Natural killer cell (primary cell): ENCODE data around the gene POLR2A. TPM values are rescaled to one million over a fixed set of nuclear protein-coding genes. Genes with fewer than 3 reads are reported as not detected.

ENCODE experiments used
- ATAC-seq, 3 donors: fragments of 150-1000 bp in 2 of 3; fragments of 200-7000 bp in 1 of 3; cut with Tn5 transposase; 1 replicate in 1 of 3; 2 replicates in 2 of 3; pipeline ENCODE4 v1.10.0; 2021; ENCODE audit warnings: mild to moderate bottlenecking in 2 of 3, moderate library complexity in 2 of 3
- DNase-seq, 2 donors: peaks; one replicate each; pipeline versions ENCODE4 v3.0.0 to v3.0.0-alpha.2; 2013 to 2021; ENCODE audit warnings: mixed read lengths in 1 of 2
- H3K27ac ChIP-seq: one replicate; pipeline ENCODE4 v1.5.1; 2013; ENCODE audit warnings: mild to moderate bottlenecking, low read length
- H3K27me3 ChIP-seq: one replicate; pipeline ENCODE4 v1.6.1; 2013; ENCODE audit warnings: low read length; ENCODE audit not compliant: control insufficient read depth, insufficient read depth
- H3K36me3 ChIP-seq: one replicate; pipeline ENCODE4 v1.6.1; 2013; ENCODE audit warnings: low read length; ENCODE audit not compliant: control insufficient read depth, insufficient read depth
- H3K4me1 ChIP-seq: one replicate; pipeline ENCODE4 v1.6.1; 2013; ENCODE audit warnings: low read length; ENCODE audit not compliant: control insufficient read depth, insufficient read depth
- H3K4me3 ChIP-seq: one replicate; pipeline ENCODE4 v1.5.1; 2013; ENCODE audit warnings: low read length
- H3K9me3 ChIP-seq: one replicate; pipeline ENCODE4 v1.6.1; 2013; ENCODE audit warnings: low read length; ENCODE audit not compliant: control insufficient read depth, insufficient read depth
- H3K27ac Mint-ChIP-seq, 2 donors: one replicate each; pipeline ENCODE4 v1.8.0; 2022; ENCODE audit warnings: mild to moderate bottlenecking in 2 of 2, mixed read lengths in 2 of 2, moderate library complexity in 1 of 2
- H3K27me3 Mint-ChIP-seq, 2 donors: one replicate each; pipeline ENCODE4 v1.8.0; 2022; ENCODE audit warnings: low read depth in 2 of 2, mixed read lengths in 2 of 2
- H3K36me3 Mint-ChIP-seq: one replicate; pipeline ENCODE4 v1.8.0; 2022; ENCODE audit warnings: mixed read lengths
- H3K4me1 Mint-ChIP-seq, 2 donors: one replicate each; pipeline ENCODE4 v1.8.0; 2022; ENCODE audit warnings: mixed read lengths in 2 of 2
- H3K4me3 Mint-ChIP-seq: one replicate; pipeline ENCODE4 v1.8.0; 2022; ENCODE audit warnings: mild to moderate bottlenecking, moderate library complexity, mixed read lengths
- H3K9me3 Mint-ChIP-seq, 2 donors: one replicate each; pipeline ENCODE4 v1.8.0; 2022; ENCODE audit warnings: mixed read lengths in 2 of 2
- WGBS: methylation state at CpG from one replicate; pipeline ENCODE4 v1.1.7; 2013; ENCODE audit warnings: missing lambda C conversion rate; ENCODE audit not compliant: insufficient coverage; 5-methylcytosine and 5-hydroxymethylcytosine counted together
- intact Hi-C: fragments of 100-400 bp; cut with micrococcal nuclease; formaldehyde crosslinking; loops from one replicate; pipeline ENCODE4 v1.14.2; 2022
- total RNA-seq, 4 donors: library from RNA; stranded (reverse); fragments of 120-200 nt in 1 of 4; gene quantifications; one replicate each; pipeline versions ENCODE4 v1.2.3 to v1.2.4, GENCODE V29; 2013 to 2022
- TF ChIP-seq, protein P1 (sequence below): fragments of 200-600 bp; IDR thresholded peaks from one replicate; pipeline ENCODE4 v1.8.0; 2022; ENCODE audit warnings: antibody characterized with exemption

Gene POLR2A
- total RNA-seq, 3 donors from 2014 or later (not counting 1 experiment from before 2014, with no cell fraction given), result 515 to 879 (median 524) TPM

- H3K36me3 Mint-ChIP-seq, result no peaks in the 10 kb centered on the region
- no peaks in the 10 kb centered on the region for H3K27me3 Mint-ChIP-seq
- peaks cover 49 to 59% of the 10 kb centered on the region in 2 donors for H3K4me1 Mint-ChIP-seq
- WGBS, result 1% methylated on average over 65 of the region's 65 CpGs
- ATAC-seq (peak; percentile 81 to 83 (median 83)), DNase-seq (peak; percentile 53 to 69)
- Histone ChIP-seq H3K4me3 (peak within 1 kb of the TSS; percentile 64), H3K27ac (peak within 1 kb of the TSS; percentile 77), H3K9me3 (no peaks in the 10 kb centered on the region), H3K36me3 (peaks cover 2% of the 10 kb centered on the region), H3K27me3 (no peaks in the 10 kb centered on the region), H3K4me1 (peaks cover 50% of the 10 kb centered on the region)
- H3K9me3 Mint-ChIP-seq, result no peaks in the 10 kb centered on the region
- intact Hi-C loops, result no loop called here
- peak within 1 kb of the TSS; percentile 82 to 86 for H3K27ac Mint-ChIP-seq
- H3K4me3 Mint-ChIP-seq, result peak within 1 kb of the TSS; percentile 90
- TF ChIP-seq, protein P1, sequence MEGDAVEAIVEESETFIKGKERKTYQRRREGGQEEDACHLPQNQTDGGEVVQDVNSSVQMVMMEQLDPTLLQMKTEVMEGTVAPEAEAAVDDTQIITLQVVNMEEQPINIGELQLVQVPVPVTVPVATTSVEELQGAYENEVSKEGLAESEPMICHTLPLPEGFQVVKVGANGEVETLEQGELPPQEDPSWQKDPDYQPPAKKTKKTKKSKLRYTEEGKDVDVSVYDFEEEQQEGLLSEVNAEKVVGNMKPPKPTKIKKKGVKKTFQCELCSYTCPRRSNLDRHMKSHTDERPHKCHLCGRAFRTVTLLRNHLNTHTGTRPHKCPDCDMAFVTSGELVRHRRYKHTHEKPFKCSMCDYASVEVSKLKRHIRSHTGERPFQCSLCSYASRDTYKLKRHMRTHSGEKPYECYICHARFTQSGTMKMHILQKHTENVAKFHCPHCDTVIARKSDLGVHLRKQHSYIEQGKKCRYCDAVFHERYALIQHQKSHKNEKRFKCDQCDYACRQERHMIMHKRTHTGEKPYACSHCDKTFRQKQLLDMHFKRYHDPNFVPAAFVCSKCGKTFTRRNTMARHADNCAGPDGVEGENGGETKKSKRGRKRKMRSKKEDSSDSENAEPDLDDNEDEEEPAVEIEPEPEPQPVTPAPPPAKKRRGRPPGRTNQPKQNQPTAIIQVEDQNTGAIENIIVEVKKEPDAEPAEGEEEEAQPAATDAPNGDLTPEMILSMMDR, result peak; percentile 12
Observed at GRCh38 chr17:7548585-7549400, 64.6 kb downstream of the POLR2A start, which contains the start of gene TNFSF12. Gene TNFSF12 (plus strand): TSS chr17:7549058. CDS start chr17:7549154, 96 bp downstream.

Other genes starting within 250 kb of the POLR2A start
- gene DVL2, start 249.8 kb upstream of the POLR2A start, total RNA-seq, result 10 to 100 TPM; 46.5 to 66.6 (median 61.5) TPM
- gene PHF23, start 244.9 kb upstream of the POLR2A start, total RNA-seq, result 10 to 100 TPM; 19.3 to 32.3 (median 20.8) TPM
- gene GABARAP, start 241.9 kb upstream of the POLR2A start, total RNA-seq, result 100 to 1,000 TPM; 256 to 277 (median 276) TPM
- gene CTDNEP1, start 232.6 kb upstream of the POLR2A start, total RNA-seq, result 100 to 1,000 TPM; 127 to 139 (median 131) TPM
- 10 to 100 TPM; 30.1 to 38.5 (median 30.3) TPM for gene ELP5, start 232.2 kb upstream of the POLR2A start, total RNA-seq
- 1 to 10 TPM in 2 of 3 donors, under 1 TPM in 1; 0.99 to 1.8 (median 1.7) TPM for gene CLDN7, start 221.9 kb upstream of the POLR2A start, total RNA-seq
- gene SLC2A4, start 202.6 kb upstream of the POLR2A start, total RNA-seq, result not detected
- under 1 TPM in 1 of 3 donors, not detected in 2; 0.05 TPM for gene YBX2, start 189.7 kb upstream of the POLR2A start, total RNA-seq
- gene EIF5A, start 176.7 kb upstream of the POLR2A start, total RNA-seq, result 100 to 1,000 TPM; 483 to 608 (median 492) TPM
- 100 to 1,000 TPM; 132 to 146 (median 133) TPM for gene GPS2, start 169.0 kb upstream of the POLR2A start, total RNA-seq
- gene NEURL4, start 155.0 kb upstream of the POLR2A start, total RNA-seq, result 10 to 100 TPM; 48.9 to 57.9 (median 51.4) TPM
- gene ACAP1, start 147.8 kb upstream of the POLR2A start, total RNA-seq, result 100 to 1,000 TPM; 526 to 590 (median 540) TPM
- 1 to 10 TPM; 5.6 to 9.7 (median 8.3) TPM for gene KCTD11, start 132.2 kb upstream of the POLR2A start, total RNA-seq
- not detected for gene TMEM95, start 129.2 kb upstream of the POLR2A start, total RNA-seq
- gene TNK1, start 103.3 kb upstream of the POLR2A start, total RNA-seq, result 1 to 10 TPM in 1 of 3 donors, under 1 TPM in 2; 0.18 to 1.7 (median 0.73) TPM
- gene PLSCR3, start 89.8 kb upstream of the POLR2A start, total RNA-seq, result 10 to 100 TPM; 38.2 to 57.8 (median 47.0) TPM
- gene TMEM256, start 80.3 kb upstream of the POLR2A start, total RNA-seq, result 10 to 100 TPM; 31.8 to 35.9 (median 34.2) TPM
- gene NLGN2, start 76.5 kb upstream of the POLR2A start, total RNA-seq, result 1 to 10 TPM; 2.8 to 3.4 (median 3.1) TPM
- not detected for gene SPEM1, start 64.0 kb upstream of the POLR2A start, total RNA-seq
- not detected for gene SPEM2, start 58.8 kb upstream of the POLR2A start, total RNA-seq
- gene SPEM3, start 55.5 kb upstream of the POLR2A start, total RNA-seq, result not detected
- 1 to 10 TPM; 5.1 to 8.6 (median 7.0) TPM for gene TMEM102, start 48.9 kb upstream of the POLR2A start, total RNA-seq
- 1 to 10 TPM; 1.2 to 4.2 (median 1.9) TPM for gene FGF11, start 44.9 kb upstream of the POLR2A start, total RNA-seq
- gene CHRNB1, start 39.3 kb upstream of the POLR2A start, total RNA-seq, result 10 to 100 TPM in 2 of 3 donors, 1 to 10 TPM in 1; 9.8 to 10.4 (median 10.2) TPM
- gene ZBTB4, start 4.7 kb upstream of the POLR2A start, total RNA-seq, result 10 to 100 TPM; 64.0 to 72.5 (median 68.4) TPM
- gene SLC35G6, start 2.9 kb upstream of the POLR2A start, total RNA-seq, result not detected
- gene TNFSF12, start 64.7 kb downstream of the POLR2A start, total RNA-seq, result 10 to 100 TPM; 49.1 to 62.6 (median 60.3) TPM
- 10 to 100 TPM in 1 of 3 donors, 1 to 10 TPM in 2; 2.7 to 11.1 (median 2.7) TPM for gene TNFSF13, start 74.4 kb downstream of the POLR2A start, total RNA-seq
- 10 to 100 TPM; 36.9 to 42.3 (median 39.1) TPM for gene SENP3, start 77.6 kb downstream of the POLR2A start, total RNA-seq
- gene CD68, start 95.3 kb downstream of the POLR2A start, total RNA-seq, result 10 to 100 TPM in 2 of 3 donors, 1 to 10 TPM in 1; 1.4 to 24.7 (median 13.0) TPM
- 10 to 100 TPM; 26.3 to 29.2 (median 27.1) TPM for gene MPDU1, start 99.5 kb downstream of the POLR2A start, total RNA-seq
- under 1 TPM in 1 of 3 donors, not detected in 2; 0.27 TPM for gene SOX15, start 105.7 kb downstream of the POLR2A start, total RNA-seq
- gene FXR2, start 130.5 kb downstream of the POLR2A start, total RNA-seq, result 10 to 100 TPM; 23.7 to 40.2 (median 29.5) TPM
- 10 to 100 TPM; 63.0 to 71.6 (median 70.1) TPM for gene SAT2, start 143.5 kb downstream of the POLR2A start, total RNA-seq
- gene SHBG, start 145.8 kb downstream of the POLR2A start, total RNA-seq, result not detected
- under 1 TPM in 2 of 3 donors, not detected in 1; 0.18 to 0.19 TPM for gene ATP1B2, start 166.6 kb downstream of the POLR2A start, total RNA-seq
- gene TP53, start 203.1 kb downstream of the POLR2A start, total RNA-seq, result 10 to 100 TPM; 56.5 to 65.5 (median 62.0) TPM
- gene WRAP53, start 204.1 kb downstream of the POLR2A start, total RNA-seq, result 10 to 100 TPM in 2 of 3 donors, 1 to 10 TPM in 1; 9.9 to 12.8 (median 12.0) TPM
- not detected for gene EFNB3, start 220.8 kb downstream of the POLR2A start, total RNA-seq
- gene DNAH2, start 233.4 kb downstream of the POLR2A start, total RNA-seq, result under 1 TPM in 2 of 3 donors, not detected in 1; 0.05 to 0.07 TPM